Measurements from ENCODE around the gene KCNH5. TPM values are rescaled to one million over a fixed set of nuclear protein-coding genes. Genes with fewer than 3 reads are reported as not detected.

KCNH5 gene
- total RNA-seq, 1 donor: 0.36 TPM

- no peak for DNase-seq (ENCODE audit: low read depth)
- TF ChIP-seq CTCF (IDR thresholded peaks at IDR 0.05; ENCODE audit: insufficient read depth, low read length): no peak
- no peak overlapping the region for H3K4me3 ChIP-seq (ENCODE audit: low read depth, low read length)
Measured at GRCh38 chr14:62745496-62745895, 299.8 kb downstream of the KCNH5 start.

- DNase-seq (ENCODE audit: low read depth): no peak
- no peak overlapping the region for H3K4me3 ChIP-seq (ENCODE audit: low read depth, low read length)
- TF ChIP-seq CTCF (IDR thresholded peaks at IDR 0.05; ENCODE audit: insufficient read depth, low read length): no peak
Measured at GRCh38 chr14:62743560-62743959, 301.7 kb downstream of the KCNH5 start.

- no peak for TF ChIP-seq CTCF (IDR thresholded peaks at IDR 0.05; ENCODE audit: insufficient read depth, low read length)
- DNase-seq (ENCODE audit: low read depth): no peak
- no peak overlapping the region for H3K4me3 ChIP-seq (ENCODE audit: low read depth, low read length)
Measured at GRCh38 chr14:62743118-62743517, 302.1 kb downstream of the KCNH5 start.

GRCh38 chr14:62739647-62740046 lies 305.6 kb downstream of the KCNH5 start:
- H3K4me3 ChIP-seq (ENCODE audit: low read depth, low read length): no peak overlapping the region
- no peak for DNase-seq (ENCODE audit: low read depth)
- no peak for TF ChIP-seq CTCF (IDR thresholded peaks at IDR 0.05; ENCODE audit: insufficient read depth, low read length)

GRCh38 chr14:62736048-62737043 lies 308.9 kb downstream of the KCNH5 start:
- no peak for TF ChIP-seq CTCF (IDR thresholded peaks at IDR 0.05; ENCODE audit: insufficient read depth, low read length)
- H3K4me3 ChIP-seq (ENCODE audit: low read depth, low read length): no peak overlapping the region
- no peak for DNase-seq (ENCODE audit: low read depth)

- no peak overlapping the region for H3K4me3 ChIP-seq (ENCODE audit: low read depth, low read length)
- no peak for TF ChIP-seq CTCF (IDR thresholded peaks at IDR 0.05; ENCODE audit: insufficient read depth, low read length)
- DNase-seq (ENCODE audit: low read depth): no peak
Measured at GRCh38 chr14:62734831-62735230, 310.4 kb downstream of the KCNH5 start.

All from fibroblast of the aortic adventitia (primary cell).